HG03565 (cell line): ENCODE measurements around the gene FBLN2.

Experiments
- ATAC-seq: cut with Tn5 transposase; IDR thresholded peaks from one replicate; pipeline ENCODE4 v1.9.1; 2021; ENCODE audit warnings: mild to moderate bottlenecking, moderate library complexity; ENCODE audit not compliant: unreplicated experiment

The FBLN2 gene

GRCh38 chr3:13564751-13565560, 16.0 kb downstream of the FBLN2 start:
- ATAC-seq: no peak

- no peak for ATAC-seq
Observed at GRCh38 chr3:13565581-13566452, 16.9 kb downstream of the FBLN2 start.

GRCh38 chr3:13566453-13566748, 17.5 kb downstream of the FBLN2 start:
- no peak for ATAC-seq

DNA sequence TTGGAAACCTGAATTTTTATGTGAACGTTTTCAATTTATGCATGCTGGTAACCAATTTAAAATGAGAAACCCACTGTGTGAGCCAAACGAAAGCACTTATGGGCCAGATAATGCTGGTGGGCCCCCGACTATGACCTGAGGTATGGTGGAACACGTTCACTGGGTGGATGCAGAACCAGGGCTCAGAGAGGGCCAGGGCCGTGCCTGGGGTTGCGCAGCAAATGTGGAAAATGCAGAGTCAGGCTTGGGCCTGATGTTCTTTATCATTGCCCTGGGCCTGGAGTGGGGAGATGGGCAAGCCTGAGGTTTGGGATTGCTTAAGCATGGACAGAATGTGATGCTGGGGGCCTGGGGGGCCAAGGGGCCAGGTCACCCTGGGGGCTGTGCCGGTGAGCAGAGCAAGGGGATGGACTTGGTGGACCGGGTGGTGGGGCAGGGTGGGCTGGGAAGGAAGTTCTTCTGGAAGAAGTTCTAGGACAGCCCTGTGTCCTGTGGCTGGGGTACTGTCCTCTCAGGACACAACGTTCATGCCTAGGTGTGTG, 17.9 kb downstream of the FBLN2 start:
- no peak for ATAC-seq

- ATAC-seq: no peak
Observed at GRCh38 chr3:13567684-13568514, 19.0 kb downstream of the FBLN2 start.

- ATAC-seq: no peak
Observed at GRCh38 chr3:13568515-13569028, 19.6 kb downstream of the FBLN2 start.

GRCh38 chr3:13569201-13569600, 20.3 kb downstream of the FBLN2 start:
- no peak for ATAC-seq

DNA sequence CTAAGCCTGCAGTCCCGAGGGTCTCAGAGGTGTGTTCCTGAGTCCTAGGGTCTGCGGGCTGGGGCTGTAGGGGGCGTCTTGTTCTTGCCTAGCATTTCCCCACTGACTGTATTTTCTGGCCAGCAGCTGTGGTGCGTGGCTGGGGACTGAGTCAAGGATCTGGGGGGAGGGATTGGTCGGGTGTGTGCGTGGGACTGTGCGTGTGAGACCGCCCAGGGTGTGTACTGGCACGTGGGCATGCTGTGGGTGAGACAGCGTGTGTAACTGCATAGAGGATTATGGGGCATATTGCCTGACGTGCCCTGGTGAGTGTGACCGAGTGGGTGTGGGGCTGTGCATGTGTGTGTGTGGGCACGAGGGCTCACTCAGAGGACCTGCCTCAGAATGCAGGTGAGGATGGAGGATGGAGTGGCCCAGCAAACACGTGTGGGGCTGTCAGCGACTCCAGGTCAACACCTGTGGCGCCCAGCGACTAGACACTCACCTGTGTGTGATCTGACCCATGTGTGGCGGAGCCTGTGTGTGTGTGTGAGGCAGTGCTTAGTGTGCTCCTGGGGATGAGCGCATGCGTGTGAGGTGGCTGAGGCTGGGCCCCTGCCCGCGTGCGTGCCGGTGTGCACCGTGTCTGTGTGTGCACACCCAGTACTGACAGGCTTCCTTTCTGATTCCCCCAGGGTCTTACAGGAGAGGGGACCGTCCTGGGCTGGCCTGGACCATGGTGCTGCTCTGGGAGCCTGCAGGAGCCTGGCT, 20.9 kb downstream of the FBLN2 start:
- ATAC-seq: no peak

GRCh38 chr3:13570391-13571194, 21.7 kb downstream of the FBLN2 start:
- no peak for ATAC-seq

- no peak for ATAC-seq
Observed at GRCh38 chr3:13571264-13571663, 22.3 kb downstream of the FBLN2 start.

GRCh38 chr3:13571831-13572750, 23.2 kb downstream of the FBLN2 start:
- ATAC-seq: no peak

- no peak for ATAC-seq
Observed at GRCh38 chr3:13572926-13573623, 24.1 kb downstream of the FBLN2 start.

GRCh38 chr3:13574083-13574797, 25.3 kb downstream of the FBLN2 start:
- no peak for ATAC-seq

- ATAC-seq: no peak
Observed at GRCh38 chr3:13574798-13575451, 26.0 kb downstream of the FBLN2 start.

DNA sequence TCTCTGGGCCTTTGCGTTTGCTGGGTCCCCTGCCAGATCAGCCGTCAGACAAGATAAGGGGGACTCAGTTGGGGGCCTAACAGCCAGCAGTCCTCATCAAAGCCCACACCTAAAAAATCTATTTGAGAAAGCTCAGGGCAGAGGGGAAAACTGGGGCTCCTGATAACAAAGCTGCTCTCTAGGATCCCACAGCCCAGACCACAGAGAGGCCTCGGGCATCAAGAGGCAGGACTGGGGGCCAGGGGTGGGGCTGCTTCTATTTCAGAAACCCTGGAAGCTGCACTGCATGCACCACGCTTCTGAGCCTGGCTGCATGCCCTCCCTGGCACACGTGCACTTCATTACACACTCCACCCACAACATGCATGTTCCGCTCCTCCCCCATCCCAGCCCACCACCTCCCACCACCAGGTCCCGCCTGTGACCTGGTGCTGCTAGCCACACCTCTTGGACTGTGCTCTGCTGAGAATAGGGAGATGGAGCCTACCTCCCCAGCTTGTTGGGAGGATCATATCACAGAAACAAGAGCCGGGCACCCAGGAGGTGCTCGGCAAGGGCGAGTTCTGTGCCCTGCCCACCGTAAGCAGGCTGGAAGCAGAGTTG, 26.6 kb downstream of the FBLN2 start:
- ATAC-seq: no peak
